ENCODE measurements around the gene FEZ2.

FEZ2 gene

DNA sequence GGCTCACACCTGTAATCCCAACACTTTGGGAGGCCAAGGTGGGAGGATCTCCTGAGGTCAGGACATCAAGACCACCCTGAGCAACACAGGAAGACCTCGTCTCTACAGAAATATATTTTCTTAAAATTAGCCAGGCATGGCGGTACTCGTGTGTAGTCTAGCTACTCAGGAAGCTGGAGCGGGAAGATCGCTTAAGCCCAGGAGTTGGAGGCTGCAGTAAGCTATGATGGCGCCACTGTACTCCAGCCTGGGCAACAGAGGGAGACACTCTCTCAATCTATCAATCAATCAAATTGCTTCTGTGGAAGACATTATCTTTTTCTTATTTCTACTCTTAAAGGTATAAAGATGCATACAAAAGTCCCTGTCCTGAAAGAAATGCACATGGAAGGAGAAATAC lies 11.3 kb downstream of the FEZ2 start:
- no peak for DNase-seq

DNA sequence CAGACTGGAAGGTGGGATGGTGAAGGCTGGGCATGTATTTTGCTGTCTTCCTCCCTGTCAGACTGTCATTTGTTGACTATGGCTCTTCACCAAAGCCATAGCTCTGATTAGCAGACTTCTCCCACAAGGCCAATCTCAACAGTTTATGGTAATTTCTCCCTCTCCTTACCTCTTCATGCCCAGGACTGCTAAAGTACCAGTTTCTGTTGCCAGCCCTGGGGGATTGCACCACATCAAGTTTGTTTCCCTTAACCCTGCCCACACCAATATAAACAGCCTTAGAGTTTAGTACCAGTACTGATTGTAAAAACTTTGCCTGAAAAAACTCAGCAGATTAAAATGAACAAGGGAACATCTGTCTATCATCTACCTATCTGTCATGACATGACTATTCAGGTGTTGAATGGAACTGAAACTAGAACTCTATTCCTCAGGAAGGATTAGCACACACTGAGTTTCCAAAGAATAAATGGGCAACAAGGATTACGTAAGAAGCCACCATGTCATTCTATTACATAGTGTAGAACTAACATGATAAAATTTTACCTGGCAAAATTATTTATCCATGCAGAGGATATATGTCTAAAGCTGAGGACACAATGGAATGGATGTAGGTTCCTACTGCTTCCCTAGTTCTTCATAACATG lies 13.7 kb downstream of the FEZ2 start:
- no peak for DNase-seq

DNA sequence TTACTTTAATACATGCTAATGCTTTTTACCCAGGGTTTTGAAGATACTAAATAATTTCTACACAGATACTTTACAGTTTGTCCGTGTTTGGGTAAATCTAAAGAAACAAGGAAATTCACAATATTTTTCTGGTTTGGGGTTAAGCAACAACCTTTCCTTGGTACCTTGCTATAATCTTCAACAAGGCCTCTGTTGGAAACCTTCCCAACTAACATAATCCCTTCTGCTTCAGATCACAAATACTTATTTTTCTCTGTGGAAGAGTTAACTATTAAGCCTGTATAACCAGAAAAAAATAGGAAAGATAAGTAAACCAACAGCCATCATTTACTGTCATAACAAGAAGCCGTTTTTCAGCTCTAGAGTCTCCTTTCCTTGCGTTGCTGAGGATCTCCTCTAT lies 15.0 kb downstream of the FEZ2 start:
- DNase-seq: no peak

GRCh38 chr2:36582538-36582937 lies 15.4 kb downstream of the FEZ2 start:
- DNase-seq: no peak

GRCh38 chr2:36579297-36579664 lies 18.7 kb downstream of the FEZ2 start:
- no peak for DNase-seq

- DNase-seq: no peak
Measured at GRCh38 chr2:36578343-36579296, 19.3 kb downstream of the FEZ2 start.

- no peak for DNase-seq
Measured at GRCh38 chr2:36577884-36578283, 20.1 kb downstream of the FEZ2 start.

- no peak for DNase-seq
Measured at GRCh38 chr2:36574560-36574959, 23.4 kb downstream of the FEZ2 start.

DNA sequence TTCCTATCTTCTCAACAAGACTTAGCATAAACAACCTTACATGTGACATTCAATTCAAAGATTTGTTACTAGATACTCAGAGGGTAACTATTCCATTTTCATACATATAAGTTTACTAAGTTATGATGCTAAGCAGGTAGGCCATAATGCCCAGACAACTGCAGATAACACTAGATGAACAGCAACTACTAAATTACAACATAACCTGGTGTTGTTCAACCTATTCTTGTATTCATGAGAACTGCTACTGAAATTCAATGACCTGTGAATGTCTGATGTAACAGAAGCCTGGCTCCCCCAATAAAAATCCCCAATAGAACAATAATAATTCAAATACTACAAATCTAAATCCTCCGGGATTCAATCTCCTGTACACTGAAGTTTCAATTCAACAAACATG lies 24.8 kb downstream of the FEZ2 start:
- no peak for DNase-seq

DNA sequence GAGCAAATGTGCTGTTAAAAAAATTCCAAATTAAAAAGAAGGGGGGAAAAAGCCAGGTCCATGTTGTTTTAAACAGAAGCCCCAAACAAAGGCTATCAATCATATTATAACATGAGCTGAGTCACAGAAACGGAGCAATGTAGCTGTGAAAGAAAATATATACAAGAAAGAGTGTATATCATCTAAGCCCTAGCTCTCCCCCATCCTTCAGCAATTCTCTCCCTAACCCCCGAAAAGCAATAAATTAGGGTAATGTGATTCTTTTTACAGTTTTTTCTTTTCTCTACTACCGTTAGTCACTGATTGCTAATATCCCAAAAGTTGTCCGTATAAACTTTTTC lies 25.3 kb downstream of the FEZ2 start:
- no peak for DNase-seq

DNA sequence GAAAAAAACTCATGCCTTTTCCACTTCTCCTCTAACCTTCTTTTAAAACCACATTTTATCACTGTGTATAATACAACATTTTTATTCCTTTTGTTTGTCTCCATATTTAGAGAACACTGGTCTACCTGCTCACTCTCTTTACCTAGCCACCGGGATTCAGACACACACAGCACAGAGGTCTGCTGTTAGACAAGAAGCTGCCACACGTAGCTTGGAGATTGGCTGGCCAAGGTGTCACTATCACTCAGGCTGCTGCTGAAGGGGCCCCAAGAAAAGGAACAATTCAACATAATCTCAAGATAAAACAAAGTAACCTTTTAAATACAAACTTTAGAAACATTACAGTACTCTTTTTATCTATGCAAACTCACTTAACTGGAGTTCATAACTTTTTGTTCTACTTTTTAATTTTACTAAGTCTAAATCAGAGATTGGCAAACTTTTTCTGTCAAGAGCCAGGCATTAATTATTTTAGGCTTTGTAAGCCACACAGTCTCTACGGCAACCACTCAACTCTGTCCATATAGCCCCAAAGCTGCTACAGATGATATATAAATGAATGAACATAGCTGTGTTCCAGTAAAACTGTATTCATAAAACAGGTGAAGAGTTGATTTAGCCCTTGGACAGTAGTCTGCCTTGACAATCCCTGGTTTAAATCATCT lies 25.8 kb downstream of the FEZ2 start:
- no peak for DNase-seq

DNA sequence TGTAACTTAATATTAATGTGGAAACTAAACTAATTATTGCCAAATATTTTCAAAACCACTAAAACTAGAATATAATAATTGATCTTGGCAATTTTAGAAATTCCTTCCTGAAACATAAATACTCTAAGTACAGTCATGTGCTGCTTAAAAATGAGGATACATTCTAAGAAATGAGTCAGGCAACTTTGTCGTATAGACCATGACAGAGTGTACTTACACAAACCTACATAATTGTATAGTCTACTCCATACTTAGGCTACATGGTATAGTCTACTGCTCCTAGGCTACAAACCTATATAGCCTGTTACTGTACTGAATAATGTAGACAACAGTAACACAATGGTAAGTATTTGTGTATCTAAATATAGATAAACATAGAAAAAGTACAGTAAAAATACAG lies 27.6 kb downstream of the FEZ2 start:
- DNase-seq: no peak

DNA sequence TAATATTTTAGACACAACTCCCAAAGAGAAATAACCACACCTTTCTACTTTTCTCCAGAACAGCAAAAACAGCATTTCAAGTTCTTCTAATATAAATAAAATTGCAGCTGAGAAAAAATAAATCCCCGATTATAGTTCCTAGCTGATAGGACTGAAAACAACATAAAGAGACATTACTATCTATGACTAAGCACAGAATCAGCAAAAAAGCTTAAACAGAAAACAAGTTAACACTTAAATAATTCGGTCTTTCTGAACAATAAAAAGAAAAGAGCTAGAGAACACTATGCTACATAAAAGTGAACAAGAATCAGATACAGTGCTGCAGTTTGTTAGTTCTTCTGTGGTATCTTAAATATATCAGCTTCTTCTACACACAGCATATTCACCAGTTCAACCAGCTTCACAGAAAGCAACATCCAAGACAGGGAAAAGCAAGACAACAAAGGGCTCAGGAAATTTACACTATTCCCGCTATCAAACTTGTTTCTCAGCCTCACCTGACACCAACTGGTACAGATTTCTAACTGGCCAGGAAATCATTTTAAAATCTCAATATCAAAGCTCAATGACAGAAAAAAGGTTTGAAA lies 28.6 kb downstream of the FEZ2 start:
- no peak for DNase-seq

DNA sequence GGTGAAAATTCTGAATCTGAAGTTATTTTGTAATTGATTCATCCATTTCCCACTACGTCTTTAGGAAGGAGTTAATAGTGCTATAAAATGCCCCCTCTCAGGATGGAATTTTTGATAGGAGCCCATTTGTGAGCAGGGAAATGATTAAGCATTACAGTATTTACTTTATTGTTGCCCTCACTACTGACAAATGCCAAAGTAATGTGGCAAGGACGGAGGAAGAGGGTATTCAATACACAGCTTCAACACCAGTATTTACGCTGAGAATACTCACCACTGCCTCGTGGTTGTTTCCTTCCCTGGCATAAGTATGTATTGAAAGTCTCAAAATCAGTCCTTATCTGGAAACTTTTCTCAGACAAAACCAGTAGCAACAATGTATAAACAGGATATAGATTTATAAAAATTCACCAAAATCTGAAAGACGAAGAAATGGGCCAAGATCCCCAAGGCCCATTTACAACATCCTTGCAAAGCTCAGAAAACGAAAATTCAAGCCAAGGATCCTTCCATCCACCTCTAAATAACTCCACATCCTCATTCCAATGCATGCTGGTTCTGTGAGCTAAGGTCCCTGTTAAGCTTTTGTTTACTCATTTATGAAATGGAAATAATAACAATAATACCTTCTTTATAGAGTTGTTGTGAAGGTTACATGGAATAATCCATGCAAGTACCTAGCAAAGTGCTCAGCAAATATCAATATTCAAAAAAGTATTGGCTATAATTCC lies 29.3 kb downstream of the FEZ2 start:
- DNase-seq: no peak

GRCh38 chr2:36567711-36568408 lies 30.1 kb downstream of the FEZ2 start:
- DNase-seq: no peak

DNA sequence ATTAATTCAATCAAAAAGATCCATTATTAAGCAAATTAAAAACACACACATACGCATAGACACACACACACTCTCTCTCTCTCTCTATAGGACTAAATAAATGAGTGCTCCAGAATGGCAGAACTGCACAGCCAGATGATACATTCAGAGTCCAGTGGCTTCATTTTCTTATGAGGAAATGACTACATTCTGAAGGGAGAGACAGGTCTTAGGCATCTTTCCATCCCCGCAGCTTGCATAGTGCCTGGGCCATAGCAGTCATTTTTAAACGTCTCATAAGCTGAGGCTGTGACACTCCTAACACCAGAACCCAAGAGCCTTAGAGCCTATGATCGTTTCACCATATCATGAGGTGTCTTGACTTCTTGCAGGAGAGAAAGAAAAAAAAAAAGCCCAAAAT lies 31.1 kb downstream of the FEZ2 start:
- no peak for DNase-seq

- no peak for DNase-seq
Measured at GRCh38 chr2:36565712-36566111, 32.3 kb downstream of the FEZ2 start.

- no peak for DNase-seq
Measured at GRCh38 chr2:36564377-36564930, 33.5 kb downstream of the FEZ2 start.

GRCh38 chr2:36562973-36563532 lies 34.9 kb downstream of the FEZ2 start:
- DNase-seq: no peak

- DNase-seq: no peak
Measured at GRCh38 chr2:36562240-36562639, 35.7 kb downstream of the FEZ2 start.

- no peak for DNase-seq
Measured at GRCh38 chr2:36561237-36561944, 36.6 kb downstream of the FEZ2 start.
